Activated CD4-positive, alpha-beta memory T cell treated with anti-CD3 and anti-CD28 coated beads, Interleukin-2, amount 10 ng/mL, durations not matched to agents 7 days and 5 days (primary cell): ENCODE measurements around the gene EXOC2. TPM values are rescaled to one million over a fixed set of nuclear protein-coding genes. Genes with fewer than 3 reads are reported as not detected.
A peak's percentile ranks its signal among the peaks of the same experiment; 100 is the strongest.

Experiments used
- CTCF ChIA-PET: fragments of 350-600 bp; sonication (Branson Sonifier 250); formaldehyde crosslinking; loops from one replicate; lab custom pipeline; 2021; ENCODE audit warnings: antibody characterized with exemption, inconsistent platforms; lab: Charles Lee
- POLR2A ChIA-PET: fragments of 350-600 bp; sonication (Branson Sonifier 250); formaldehyde crosslinking; loops from one replicate; lab custom pipeline; 2021; ENCODE audit warnings: antibody characterized with exemption; lab: Charles Lee
- DNase-seq: peaks from one replicate; pipeline ENCODE4 v3.0.0-alpha.2; 2020
- H3K27ac Mint-ChIP-seq: one replicate; pipeline ENCODE4 v1.8.0; 2021; ENCODE audit warnings: mild to moderate bottlenecking, mixed read lengths
- H3K27me3 Mint-ChIP-seq: one replicate; pipeline ENCODE4 v1.8.0; 2021; ENCODE audit warnings: mixed read lengths
- H3K36me3 Mint-ChIP-seq: one replicate; pipeline ENCODE4 v1.8.0; 2021; ENCODE audit warnings: low read depth, mixed read lengths
- H3K4me1 Mint-ChIP-seq: one replicate; pipeline ENCODE4 v1.8.0; 2021; ENCODE audit warnings: mixed read lengths
- H3K4me3 Mint-ChIP-seq: one replicate; pipeline ENCODE4 v1.8.0; 2021; ENCODE audit warnings: mild to moderate bottlenecking, mixed read lengths
- H3K9me3 Mint-ChIP-seq: one replicate; pipeline ENCODE4 v1.8.0; 2021; ENCODE audit warnings: mixed read lengths
- total RNA-seq, 2 experiments: library from RNA; stranded (reverse); gene quantifications; one replicate each; pipeline ENCODE4 v1.2.3, GENCODE V29; 2021

Gene EXOC2
- total RNA-seq, 2 experiments from 2014 or later, result 31.9 to 35.7 TPM

DNA sequence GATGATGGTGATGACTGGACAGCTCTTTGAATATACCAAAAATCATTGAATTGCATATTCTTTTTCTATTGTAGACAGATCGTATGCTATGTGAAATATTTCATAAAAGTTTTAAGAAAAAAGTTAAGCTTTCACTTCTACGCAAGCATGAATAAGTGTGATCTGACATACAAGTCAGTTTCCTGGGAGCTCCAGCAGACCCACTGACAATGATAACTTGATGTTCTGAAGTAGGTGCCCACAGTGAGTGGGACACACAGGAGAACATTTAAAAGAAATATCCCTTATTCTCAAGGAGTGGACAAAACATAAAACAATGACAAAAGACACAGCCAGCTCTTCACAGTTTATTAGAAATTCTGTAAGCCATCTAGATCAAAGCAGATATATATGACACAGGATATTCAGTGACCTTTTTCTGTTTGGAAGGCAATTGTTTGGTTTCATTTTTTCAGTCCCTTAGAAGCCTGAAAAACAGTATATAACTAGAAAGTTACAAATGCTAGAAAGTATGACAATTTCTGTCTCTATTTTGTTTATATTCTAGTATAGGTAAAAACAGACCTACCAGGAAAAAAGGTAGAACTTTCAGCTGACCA lies 200.0 kb downstream of the EXOC2 start:
- ChIA-PET CTCF (interaction anchor here (0.7 to 1.6 kb wide), 5 partner anchors 10 to 101 kb away, joined by 3 to 7 read pairs (median 4); partner anchors contain the start of gene IRF4), POLR2A (interaction anchor here (0.7 to 5.9 kb wide), 22 partner anchors 9 to 200 kb away, joined by 3 to 50 read pairs (median 3); partner anchors contain the start of genes EXOC2 and IRF4)
- H3K36me3 Mint-ChIP-seq, result peaks cover 38% of the 10 kb centered on the region
- peak overlapping the region; percentile 93 for H3K27ac Mint-ChIP-seq
- peaks cover 4% of the 10 kb centered on the region for H3K9me3 Mint-ChIP-seq
- H3K27me3 Mint-ChIP-seq, result no peaks in the 10 kb centered on the region
- peak overlapping the region; percentile 43 for H3K4me3 Mint-ChIP-seq
- no peak for DNase-seq
- peaks cover 90% of the 10 kb centered on the region for H3K4me1 Mint-ChIP-seq

DNA sequence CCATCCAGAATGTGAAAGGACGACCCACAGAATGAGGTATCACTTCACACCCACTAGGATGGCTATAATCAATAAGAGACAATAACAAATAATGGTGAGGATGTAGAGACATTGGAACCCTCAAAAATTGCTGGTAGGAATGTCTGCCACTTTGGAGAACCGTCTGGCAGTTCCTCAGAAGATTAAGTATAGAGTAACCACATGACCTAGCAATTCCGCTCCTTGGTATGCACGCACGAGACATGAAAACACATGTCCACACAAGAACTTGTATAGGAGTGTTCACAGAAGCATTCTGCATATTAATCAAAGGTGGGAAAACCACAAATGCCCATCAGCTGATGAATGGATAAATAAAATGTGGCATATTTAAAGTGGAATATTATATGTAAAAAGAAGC lies 200.8 kb downstream of the EXOC2 start:
- H3K4me3 Mint-ChIP-seq, result no peak overlapping the region
- ChIA-PET CTCF (interaction anchor here (1.1 to 2.1 kb wide), 3 partner anchors 47 to 100 kb away, joined by 3 to 6 read pairs (median 4); partner anchors contain the start of gene IRF4), POLR2A (interaction anchor here (0.7 to 5.9 kb wide), 19 partner anchors 10 to 201 kb away, joined by 3 to 74 read pairs (median 6); partner anchors contain the start of genes EXOC2 and IRF4)
- H3K9me3 Mint-ChIP-seq, result peaks cover 4% of the 10 kb centered on the region
- H3K27ac Mint-ChIP-seq, result peak overlapping the region; percentile 93
- peaks cover 85% of the 10 kb centered on the region for H3K4me1 Mint-ChIP-seq
- peaks cover 36% of the 10 kb centered on the region for H3K36me3 Mint-ChIP-seq
- no peak for DNase-seq
- no peaks in the 10 kb centered on the region for H3K27me3 Mint-ChIP-seq

DNA sequence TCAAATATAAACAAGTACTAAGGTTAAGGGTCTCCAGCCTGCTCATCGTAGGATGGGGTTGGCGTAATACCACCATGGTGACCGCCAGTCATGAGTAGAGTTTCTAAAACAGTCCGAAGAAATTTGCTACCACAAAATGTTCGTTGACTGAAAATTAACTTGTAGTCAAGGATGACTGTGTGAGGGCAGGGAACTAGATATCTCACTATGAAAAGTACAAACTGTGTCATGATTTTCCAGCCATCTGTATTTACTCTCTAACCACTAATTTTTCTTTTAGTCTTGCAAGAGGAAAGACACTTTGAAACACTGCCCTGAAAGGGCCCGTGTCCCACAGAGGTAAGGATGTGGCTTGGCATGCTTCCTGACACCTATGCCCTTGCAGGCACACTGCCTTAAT lies 201.7 kb downstream of the EXOC2 start:
- DNase-seq, result peak; percentile 66
- ChIA-PET CTCF (interaction anchor here (1.0 to 2.1 kb wide), 4 partner anchors 8 to 97 kb away, joined by 3 to 6 read pairs (median 4); no protein-coding TSS in a partner anchor), POLR2A (interaction anchor here (0.7 to 5.9 kb wide), 17 partner anchors 8 to 335 kb away, joined by 3 to 74 read pairs (median 9); partner anchors contain the start of gene IRF4)
- Mint-ChIP-seq H3K36me3 (peaks cover 39% of the 10 kb centered on the region), H3K27me3 (no peaks in the 10 kb centered on the region), H3K9me3 (peaks cover 4% of the 10 kb centered on the region), H3K4me1 (peaks cover 81% of the 10 kb centered on the region), H3K4me3 (peak overlapping the region; percentile 49), H3K27ac (peak overlapping the region; percentile 93)

DNA sequence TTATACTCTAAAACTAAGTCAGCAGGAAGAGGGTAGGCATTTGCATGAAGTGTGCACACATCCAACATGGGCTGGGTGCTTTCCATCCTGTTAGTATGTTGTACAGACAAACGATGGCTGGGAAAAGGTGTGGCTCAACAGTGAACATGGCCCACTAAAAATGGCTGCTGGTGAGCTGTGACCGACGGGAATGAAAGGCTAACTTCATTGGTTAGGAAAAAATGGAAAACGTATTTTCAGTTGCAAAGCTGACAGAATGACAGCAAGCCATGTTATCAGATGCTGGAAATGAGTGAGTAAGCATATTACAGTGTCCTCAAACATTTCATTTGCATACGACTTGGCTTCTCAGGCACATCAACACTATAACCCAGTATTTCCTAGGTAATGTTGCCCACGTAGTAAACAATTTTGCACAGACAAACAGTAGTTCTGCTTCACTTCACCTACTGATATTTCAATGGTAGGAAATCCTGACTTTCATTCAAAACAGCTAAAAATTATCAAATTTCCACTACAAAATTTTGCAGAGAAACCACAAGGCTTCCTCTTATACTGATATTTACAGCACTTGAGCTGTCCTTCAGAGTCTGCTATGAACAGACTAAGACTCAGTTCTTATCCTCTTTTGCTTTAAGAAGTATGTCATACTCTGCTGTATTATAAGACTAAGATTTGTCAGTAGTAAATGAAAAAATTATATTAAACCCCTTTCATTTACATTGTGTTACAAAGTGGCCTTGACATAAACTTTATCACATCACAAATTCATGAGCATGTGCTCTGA lies 202.5 kb downstream of the EXOC2 start:
- peak; percentile 42 for DNase-seq
- Mint-ChIP-seq H3K27me3 (no peaks in the 10 kb centered on the region), H3K36me3 (peaks cover 39% of the 10 kb centered on the region), H3K4me3 (peak overlapping the region; percentile 45), H3K4me1 (peaks cover 79% of the 10 kb centered on the region), H3K27ac (peak overlapping the region; percentile 93), H3K9me3 (peaks cover 4% of the 10 kb centered on the region)
- ChIA-PET CTCF (interaction anchor here (0.6 to 2.1 kb wide), 9 partner anchors 9 to 100 kb away, joined by 3 to 8 read pairs (median 3); no protein-coding TSS in a partner anchor), POLR2A (interaction anchor here (0.9 to 5.9 kb wide), 20 partner anchors 9 to 334 kb away, joined by 3 to 74 read pairs (median 8); partner anchors contain the start of gene IRF4)

DNA sequence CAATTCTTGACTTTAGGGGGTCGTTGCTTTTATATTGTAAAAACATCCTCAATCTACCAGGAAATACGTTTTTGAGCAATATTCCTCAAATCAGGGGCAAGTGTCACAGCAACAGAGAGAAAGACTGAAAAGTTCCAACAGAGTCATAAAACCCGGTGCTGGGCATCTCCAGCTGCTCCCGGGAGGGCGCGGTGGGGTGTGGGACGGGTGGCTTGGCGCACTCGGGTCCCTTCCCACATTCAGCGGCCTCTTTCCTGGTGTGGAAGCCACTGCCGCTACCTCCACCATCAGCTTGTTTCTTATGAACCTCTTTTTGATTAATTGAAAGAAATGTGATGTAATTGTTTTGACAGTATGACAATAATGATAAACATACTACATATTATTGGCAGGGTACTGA lies 203.2 kb downstream of the EXOC2 start:
- DNase-seq, result no peak
- Mint-ChIP-seq H3K27me3 (no peaks in the 10 kb centered on the region), H3K36me3 (peaks cover 38% of the 10 kb centered on the region), H3K4me1 (peaks cover 77% of the 10 kb centered on the region), H3K4me3 (peak overlapping the region; percentile 7), H3K9me3 (peaks cover 4% of the 10 kb centered on the region), H3K27ac (peak overlapping the region; percentile 93)
- POLR2A ChIA-PET, result interaction anchor here (1.1 to 5.9 kb wide), 17 partner anchors 9 to 334 kb away, joined by 4 to 74 read pairs (median 11); partner anchors contain the start of gene IRF4
- CTCF ChIA-PET, result interaction anchor here (0.6 to 2.1 kb wide), 11 partner anchors 9 to 100 kb away, joined by 3 to 8 read pairs (median 4); no protein-coding TSS in a partner anchor

DNA sequence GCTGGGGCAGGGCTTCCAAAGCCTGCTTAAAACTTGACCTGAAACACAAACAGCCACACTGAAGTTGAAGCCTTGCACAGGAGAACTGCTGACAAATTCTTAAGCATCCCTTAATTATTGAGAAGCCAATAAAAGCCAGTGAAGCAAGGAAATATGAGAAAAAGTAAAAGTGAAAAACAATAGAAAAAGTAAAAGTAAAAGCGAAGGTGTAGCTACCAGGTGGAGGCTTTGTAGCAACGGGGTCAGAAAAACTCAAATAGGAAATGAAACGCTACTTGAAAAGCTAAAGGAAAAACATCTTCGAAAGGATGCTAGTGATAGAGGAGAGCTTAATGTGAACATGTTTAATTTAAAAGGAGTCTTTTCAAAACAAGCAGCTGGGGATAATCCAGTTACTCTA lies 203.9 kb downstream of the EXOC2 start:
- ChIA-PET CTCF (interaction anchor here (1.3 to 1.5 kb wide), 4 partner anchors 10 to 97 kb away, joined by 3 to 7 read pairs (median 5); no protein-coding TSS in a partner anchor), POLR2A (interaction anchor here (1.2 to 5.9 kb wide), 13 partner anchors 10 to 263 kb away, joined by 3 to 74 read pairs (median 17); partner anchors contain the start of gene IRF4)
- Mint-ChIP-seq H3K27ac (peak overlapping the region; percentile 93), H3K36me3 (peaks cover 43% of the 10 kb centered on the region), H3K4me3 (peak overlapping the region; percentile 32), H3K9me3 (peaks cover 4% of the 10 kb centered on the region), H3K27me3 (no peaks in the 10 kb centered on the region), H3K4me1 (peaks cover 77% of the 10 kb centered on the region)
- no peak for DNase-seq

DNA sequence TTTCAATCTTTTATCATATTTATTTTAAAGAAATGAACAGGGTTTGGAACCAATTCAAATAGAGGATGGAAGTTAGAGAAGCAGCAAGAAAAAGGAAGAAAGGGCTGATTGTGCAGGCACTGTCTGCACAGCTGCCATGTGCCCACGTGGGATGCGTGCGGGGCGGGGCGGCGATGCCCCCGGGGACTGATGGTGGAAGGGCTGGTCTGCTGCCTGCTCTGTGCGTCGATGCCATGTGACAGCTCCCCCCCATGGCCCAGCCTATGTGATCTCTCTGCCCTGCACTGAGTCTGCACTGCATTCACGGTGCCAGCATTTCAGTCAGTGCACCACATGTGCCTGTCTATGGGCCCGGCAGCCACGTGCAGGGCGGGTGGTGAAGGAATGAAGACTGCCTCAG lies 205.0 kb downstream of the EXOC2 start:
- POLR2A ChIA-PET, result interaction anchor here (3.6 to 5.1 kb wide), 3 partner anchors 12 to 96 kb away, joined by 21 to 74 read pairs (median 24); partner anchors contain the start of gene IRF4
- DNase-seq, result no peak
- peaks cover 46% of the 10 kb centered on the region for H3K36me3 Mint-ChIP-seq
- no peak overlapping the region for H3K4me3 Mint-ChIP-seq
- H3K27ac Mint-ChIP-seq, result no peak overlapping the region
- CTCF ChIA-PET, result no interaction called here
- H3K27me3 Mint-ChIP-seq, result no peaks in the 10 kb centered on the region
- peaks cover 7% of the 10 kb centered on the region for H3K9me3 Mint-ChIP-seq
- H3K4me1 Mint-ChIP-seq, result peaks cover 74% of the 10 kb centered on the region

DNA sequence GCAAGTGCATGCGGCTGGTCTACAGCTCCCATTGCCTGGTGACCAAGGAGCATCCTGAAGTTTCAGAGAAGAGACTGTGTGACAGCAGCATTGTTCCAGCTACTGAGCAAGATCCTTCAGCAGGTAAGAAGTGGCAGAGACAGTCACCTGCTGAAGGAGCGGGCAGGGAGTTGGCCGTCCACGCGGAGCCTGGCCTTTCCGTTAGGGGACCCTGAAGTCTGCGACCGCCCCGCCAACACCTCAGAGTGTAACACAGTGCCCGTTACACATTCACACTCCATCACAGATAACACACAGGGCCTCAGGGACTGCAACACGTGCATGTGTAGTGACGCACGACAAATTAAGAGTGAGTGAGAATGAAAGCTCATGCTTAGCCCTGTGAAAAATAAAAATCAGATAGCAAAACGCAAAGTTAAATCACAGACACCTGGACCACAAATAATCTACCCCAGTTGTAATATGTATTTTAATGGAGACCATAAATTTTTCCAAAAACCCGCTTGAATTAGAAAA lies 207.2 kb downstream of the EXOC2 start:
- no peak overlapping the region for H3K27ac Mint-ChIP-seq
- DNase-seq, result no peak
- ChIA-PET CTCF (interaction anchor here (1.9 kb wide), 1 partner anchor 11 kb away, joined by 4 read pairs; no protein-coding TSS in a partner anchor), POLR2A (interaction anchor here (1.0 to 2.8 kb wide), 6 partner anchors 10 to 93 kb away, joined by 3 to 13 read pairs (median 3); no protein-coding TSS in a partner anchor)
- H3K4me1 Mint-ChIP-seq, result peaks cover 51% of the 10 kb centered on the region
- H3K9me3 Mint-ChIP-seq, result peaks cover 3% of the 10 kb centered on the region
- H3K27me3 Mint-ChIP-seq, result peaks cover 6% of the 10 kb centered on the region
- peaks cover 43% of the 10 kb centered on the region for H3K36me3 Mint-ChIP-seq
- H3K4me3 Mint-ChIP-seq, result no peak overlapping the region

DNA sequence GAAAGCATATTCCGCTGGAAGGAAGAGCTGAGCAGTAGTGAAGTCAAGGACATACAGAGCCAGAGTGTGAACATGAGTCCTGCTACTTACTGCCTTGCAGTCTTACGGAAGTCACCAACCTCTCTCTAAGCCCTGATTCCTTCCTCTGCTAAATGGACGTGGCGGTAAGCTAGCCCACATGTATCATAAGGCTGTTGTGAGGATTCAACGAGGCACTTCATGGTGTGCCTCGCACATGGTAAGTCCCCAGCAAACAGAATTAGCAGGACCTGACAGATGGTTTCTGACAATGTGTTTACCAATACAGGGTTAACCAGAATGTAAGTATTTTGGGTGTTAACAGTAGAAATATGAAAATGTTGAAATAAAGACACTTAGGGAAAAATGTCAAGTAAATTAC lies 208.2 kb downstream of the EXOC2 start:
- H3K4me1 Mint-ChIP-seq, result peaks cover 44% of the 10 kb centered on the region

DNA sequence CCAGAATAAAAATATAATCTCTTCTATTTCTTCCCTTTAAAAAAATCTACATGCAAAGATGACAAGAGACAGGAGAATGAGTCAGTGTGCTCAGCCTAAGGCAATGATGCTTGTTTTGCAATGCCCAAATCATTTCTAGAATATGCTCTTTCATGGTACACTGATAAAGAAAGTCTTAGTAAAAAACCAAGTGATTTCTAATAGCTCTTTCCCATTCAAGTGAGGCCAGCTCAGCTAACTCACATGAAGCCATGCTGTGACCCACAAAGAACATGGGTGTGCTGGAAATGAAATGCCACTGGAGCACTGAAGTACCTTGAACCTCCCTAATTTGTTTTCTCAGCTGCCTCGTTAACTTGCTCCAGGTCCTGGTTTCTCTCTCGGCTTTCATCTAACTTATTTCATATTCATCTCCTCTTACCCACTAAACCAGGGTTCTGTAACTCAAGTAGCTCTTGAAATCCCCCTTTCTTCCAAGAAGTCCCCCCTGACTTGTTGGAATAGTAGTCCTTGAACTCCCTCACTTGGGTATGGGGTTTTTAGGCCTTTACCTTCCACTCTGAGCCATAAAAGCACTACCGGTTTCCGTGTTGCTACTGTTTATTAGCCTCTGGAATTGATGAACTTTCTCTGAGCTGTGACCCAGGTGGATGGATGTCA lies 208.7 kb downstream of the EXOC2 start:
- POLR2A ChIA-PET, result interaction anchor here (0.7 to 2.8 kb wide), 10 partner anchors 9 to 92 kb away, joined by 3 to 13 read pairs (median 3); no protein-coding TSS in a partner anchor
- Mint-ChIP-seq H3K4me3 (no peak overlapping the region), H3K27me3 (peaks cover 6% of the 10 kb centered on the region), H3K4me1 (peaks cover 43% of the 10 kb centered on the region), H3K27ac (peak overlapping the region; percentile 55), H3K9me3 (peaks cover 3% of the 10 kb centered on the region), H3K36me3 (peaks cover 38% of the 10 kb centered on the region)
- DNase-seq, result no peak
- CTCF ChIA-PET, result interaction anchor here (1.9 kb wide), 1 partner anchor 9 kb away, joined by 4 read pairs; no protein-coding TSS in a partner anchor

More for the DNA sequence above, 208.2 kb downstream of the EXOC2 start:
- peak overlapping the region; percentile 55 for H3K27ac Mint-ChIP-seq
- ChIA-PET CTCF (interaction anchor here (1.9 kb wide), 1 partner anchor 10 kb away, joined by 4 read pairs; no protein-coding TSS in a partner anchor), POLR2A (interaction anchor here (0.7 to 2.8 kb wide), 9 partner anchors 9 to 92 kb away, joined by 3 to 13 read pairs (median 3); no protein-coding TSS in a partner anchor)
- no peak for DNase-seq
- H3K36me3 Mint-ChIP-seq, result peaks cover 43% of the 10 kb centered on the region
- peaks cover 3% of the 10 kb centered on the region for H3K9me3 Mint-ChIP-seq
- peaks cover 6% of the 10 kb centered on the region for H3K27me3 Mint-ChIP-seq
- H3K4me3 Mint-ChIP-seq, result no peak overlapping the region

DNA sequence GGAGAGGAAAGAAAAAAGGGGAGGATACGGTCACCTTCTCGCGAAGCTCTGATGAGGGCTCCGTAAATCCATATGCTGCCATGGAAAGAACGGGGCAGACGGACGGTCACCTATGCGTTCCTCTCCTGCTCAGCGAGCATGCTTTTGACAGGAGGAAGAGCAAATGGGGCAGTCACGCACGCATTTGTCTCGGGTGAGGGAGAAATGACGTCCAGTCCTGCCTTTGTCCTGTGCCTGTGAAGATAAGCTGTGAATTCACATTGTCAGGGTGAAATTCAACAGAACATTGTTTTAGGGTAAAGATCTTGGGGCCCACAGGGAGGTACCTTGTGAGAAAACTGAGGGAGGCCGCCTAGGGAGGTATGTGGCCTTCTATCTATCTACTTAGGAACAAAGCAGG lies 217.6 kb downstream of the EXOC2 start:
- no peak for DNase-seq
- peaks cover 57% of the 10 kb centered on the region for H3K4me1 Mint-ChIP-seq
- peaks cover 36% of the 10 kb centered on the region for H3K27me3 Mint-ChIP-seq
- no peak overlapping the region for H3K27ac Mint-ChIP-seq
- POLR2A ChIA-PET, result interaction anchor here (0.8 to 3.9 kb wide), 17 partner anchors 9 to 287 kb away, joined by 3 to 26 read pairs (median 5); partner anchors contain the start of gene IRF4
- peak overlapping the region; percentile 46 for H3K4me3 Mint-ChIP-seq
- CTCF ChIA-PET, result interaction anchor here (0.8 to 1.8 kb wide), 5 partner anchors 9 to 85 kb away, joined by 3 to 6 read pairs (median 4); no protein-coding TSS in a partner anchor
- no peaks in the 10 kb centered on the region for H3K36me3 Mint-ChIP-seq
- no peaks in the 10 kb centered on the region for H3K9me3 Mint-ChIP-seq
